Right hindlimb (tissue), 1 donor: Measurements from ENCODE around the gene WWOX.

Experiments used
- DNase-seq: peaks from one replicate; pipeline ENCODE4 v3.0.0-alpha.2; 2018

WWOX gene

DNA sequence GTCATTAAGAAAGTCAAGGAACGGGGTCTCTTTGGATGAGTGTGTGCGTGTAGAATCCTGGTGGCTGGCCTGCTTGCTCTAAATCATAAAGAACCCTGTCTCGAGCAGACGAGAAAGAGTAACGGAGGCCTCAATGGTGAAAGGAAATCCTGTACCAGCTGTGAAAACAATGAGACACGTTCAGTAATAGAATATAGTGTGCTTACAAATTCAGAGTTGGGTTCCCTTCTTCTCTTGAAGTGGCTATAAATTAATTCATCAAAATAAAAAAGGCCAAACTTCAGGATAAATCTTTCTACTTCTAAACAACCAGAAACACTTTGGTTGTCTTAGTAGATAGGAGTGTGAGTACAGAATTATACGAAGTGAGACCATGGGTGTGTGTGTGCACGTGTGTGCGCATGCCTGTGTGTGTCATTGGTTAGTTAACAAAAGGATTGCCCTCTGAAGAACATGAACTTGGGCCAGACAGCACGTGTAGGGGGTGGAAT lies 48.5 kb downstream of the WWOX start:
- DNase-seq = no peak

DNA sequence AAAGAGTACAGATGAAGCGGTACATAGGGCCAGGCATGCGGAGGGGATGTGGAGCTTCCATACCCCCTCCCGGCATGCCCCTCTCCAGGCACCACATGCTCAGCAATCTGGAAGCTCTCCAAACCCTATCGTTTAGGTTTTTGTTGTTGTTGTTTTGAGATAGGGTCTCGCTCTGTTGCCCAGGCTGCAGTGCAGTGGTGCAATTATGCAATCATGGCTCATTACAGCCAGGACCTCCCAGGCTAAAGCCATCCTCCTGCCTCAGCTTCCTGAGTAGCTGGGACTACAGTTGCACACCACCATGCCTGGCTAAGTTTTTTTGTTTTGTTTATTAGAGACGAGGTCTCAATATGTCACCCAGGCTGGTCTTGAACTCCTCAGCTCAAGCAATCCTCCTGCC lies 50.8 kb downstream of the WWOX start:
- no peak for DNase-seq

DNA sequence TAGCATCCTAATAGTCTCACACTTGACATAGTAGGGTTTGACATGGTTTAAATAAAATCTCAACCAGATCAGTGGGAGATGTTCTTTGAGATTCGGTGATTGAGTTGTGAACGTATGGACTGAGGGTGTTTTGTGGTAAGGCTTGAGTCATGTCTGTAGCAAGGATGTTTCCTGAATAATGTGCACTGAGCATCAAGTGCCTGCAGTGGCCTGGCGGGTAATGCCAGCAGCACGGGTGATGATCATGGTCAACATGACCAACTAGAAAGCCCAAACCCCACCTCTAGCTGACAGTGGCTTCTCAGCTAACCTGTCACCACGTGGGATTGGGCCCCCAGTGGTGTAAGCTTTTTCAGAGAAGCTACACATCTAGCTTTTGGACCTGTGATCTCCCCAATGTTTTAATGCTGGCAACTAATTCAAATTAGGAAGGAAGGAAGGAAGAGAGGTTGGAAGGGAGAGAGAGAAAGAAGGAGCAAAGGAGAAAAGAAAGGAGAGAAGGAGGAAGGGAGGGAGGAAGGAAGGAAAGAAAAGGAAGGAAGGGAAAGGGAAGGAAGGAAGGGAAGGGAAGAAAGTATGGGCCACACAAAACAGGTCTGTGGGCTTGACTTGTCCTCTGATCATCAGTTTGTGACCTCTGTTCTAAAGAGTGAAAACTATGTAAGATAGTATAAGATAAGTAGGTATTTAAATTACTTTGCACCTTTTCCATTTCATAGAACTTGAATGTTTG lies 55.4 kb downstream of the WWOX start:
- DNase-seq = no peak

DNA sequence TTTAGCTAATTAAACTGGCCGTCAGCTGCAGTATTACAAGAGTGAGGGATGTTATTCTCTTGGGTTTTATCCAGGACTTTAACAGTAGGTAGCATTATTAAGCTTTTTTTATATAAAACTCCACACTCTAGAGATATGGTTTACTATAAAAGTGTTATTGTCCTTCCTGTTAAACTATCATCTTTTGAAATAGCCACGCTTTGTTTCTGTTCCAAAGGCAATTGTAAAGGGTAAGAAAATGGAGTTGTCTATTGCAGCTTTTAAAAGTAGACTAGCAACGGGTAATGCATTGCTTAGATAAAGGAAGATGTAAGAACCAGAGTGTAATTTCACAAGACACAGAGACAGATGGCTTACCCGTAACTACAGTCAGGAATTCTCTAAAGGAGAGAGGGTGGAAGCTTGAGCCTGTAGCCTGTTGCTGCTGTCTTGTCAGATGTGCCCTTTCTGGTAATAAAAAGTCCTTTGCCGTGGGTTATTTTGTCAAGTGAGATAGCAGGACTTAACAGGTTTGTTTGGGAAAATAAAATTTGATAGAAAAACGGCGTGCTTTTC lies 56.4 kb downstream of the WWOX start:
- DNase-seq = no peak

DNA sequence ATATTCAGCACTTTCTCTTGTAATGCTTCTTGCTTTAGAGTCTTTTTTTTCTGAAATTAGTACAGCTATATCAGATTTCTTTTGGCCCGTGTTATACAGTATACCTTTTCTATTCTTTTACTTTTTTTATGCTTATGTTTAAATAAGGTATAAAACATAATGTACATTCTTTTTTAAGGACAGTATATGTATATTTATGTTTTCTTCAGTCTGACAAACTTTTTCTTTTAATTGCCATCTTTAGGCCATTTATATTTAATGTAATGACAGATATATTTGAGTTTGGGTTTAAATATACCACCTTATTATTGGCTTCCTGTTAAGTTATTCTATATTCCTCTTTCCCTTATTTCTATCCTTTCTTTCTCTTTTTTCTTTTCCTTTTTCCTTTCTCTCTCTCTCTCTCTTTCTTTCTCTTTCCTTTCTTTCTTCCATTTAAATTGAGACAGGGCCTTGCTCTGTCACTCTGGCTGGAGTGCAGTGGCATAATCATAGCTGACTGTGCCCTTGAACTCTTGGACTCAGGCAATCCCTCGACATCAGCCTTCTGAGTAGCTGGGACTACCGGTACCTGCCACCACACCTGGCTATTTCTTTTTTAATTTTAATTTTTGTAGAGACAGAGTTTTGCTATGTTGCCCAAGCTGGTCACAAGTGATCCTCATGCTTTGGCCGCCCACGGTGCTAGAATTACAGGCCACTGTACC lies 61.7 kb downstream of the WWOX start:
- DNase-seq = no peak

DNA sequence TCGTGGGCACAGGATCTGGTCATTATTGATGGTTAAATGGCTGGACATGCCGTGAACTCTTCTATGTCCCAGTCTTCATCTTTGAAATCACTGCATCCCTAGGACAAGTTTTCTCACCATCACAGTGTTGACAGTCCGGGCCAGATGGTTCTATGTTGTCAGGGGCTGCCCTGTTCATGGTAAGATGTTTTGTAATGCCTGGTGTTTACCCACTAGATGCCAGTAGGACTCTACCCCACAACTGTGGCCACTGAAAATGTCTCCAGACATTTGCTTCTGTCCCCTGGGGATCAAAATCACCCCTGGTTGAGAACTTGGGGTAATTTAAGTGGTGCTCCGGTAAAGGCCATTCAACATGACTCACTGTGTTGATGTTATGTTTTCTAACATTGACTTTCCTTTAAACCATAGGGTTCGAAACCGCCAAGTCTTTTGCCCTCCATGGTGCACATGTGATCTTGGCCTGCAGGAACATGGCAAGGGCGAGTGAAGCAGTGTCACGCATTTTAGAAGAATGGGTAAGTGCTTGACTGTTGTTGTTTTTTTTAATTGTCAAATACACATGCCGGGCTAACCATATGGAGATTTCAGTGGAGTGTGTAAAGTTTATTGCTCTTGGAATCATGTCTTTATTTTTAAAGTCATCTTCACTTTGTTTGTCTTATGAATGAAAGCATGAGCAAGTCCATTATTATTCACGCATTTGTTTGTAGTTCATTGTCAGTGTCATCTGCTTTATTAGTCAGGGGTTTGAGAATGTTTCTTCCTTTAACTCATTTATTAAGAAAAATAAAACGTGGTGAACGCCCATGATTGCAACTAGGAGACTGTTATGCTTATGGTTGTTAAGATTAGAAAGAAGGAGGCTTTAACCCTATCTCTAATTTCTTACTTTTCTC lies 64.6 kb downstream of the WWOX start:
- no peak for DNase-seq

DNA sequence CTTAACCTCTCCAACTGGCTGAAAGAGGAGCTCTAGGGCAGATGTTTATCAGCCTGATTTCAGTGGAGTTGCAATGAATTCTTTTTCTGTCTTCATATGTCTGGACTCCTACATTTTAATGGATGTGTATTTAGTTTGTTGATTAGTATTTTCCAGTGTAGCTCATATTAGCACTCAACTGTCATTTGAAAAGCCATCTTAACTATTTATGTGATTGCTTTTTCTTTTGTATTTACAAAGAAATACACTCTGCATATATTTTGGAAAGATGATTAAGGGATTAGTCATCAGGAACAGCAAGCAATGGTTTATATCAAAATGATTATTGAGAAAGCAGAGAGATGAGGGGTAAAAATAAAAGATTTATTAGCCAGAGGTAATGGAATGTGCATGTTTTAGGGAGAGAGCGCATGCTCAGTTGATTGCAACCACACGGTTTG lies 71.1 kb downstream of the WWOX start:
- DNase-seq = no peak

DNA sequence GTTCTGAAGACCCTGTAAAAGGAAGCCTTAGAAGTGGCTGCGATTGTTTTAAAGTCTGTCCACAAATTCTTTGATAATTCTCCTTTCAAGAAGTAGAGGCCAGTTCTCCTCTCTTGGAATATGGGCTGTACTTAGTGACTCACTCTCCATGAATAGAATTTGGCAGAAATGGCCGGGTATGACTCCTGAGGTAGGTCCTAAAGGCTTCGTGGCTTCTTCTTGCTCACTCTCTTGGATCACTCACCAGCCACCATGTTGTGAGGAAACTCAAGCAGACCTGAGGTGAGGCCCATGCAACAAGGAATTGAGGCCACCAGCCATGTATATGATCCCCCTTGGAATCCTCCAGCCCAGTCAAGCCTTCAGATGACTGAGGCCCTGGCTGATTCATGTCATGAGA lies 75.8 kb downstream of the WWOX start:
- DNase-seq = no peak

DNA sequence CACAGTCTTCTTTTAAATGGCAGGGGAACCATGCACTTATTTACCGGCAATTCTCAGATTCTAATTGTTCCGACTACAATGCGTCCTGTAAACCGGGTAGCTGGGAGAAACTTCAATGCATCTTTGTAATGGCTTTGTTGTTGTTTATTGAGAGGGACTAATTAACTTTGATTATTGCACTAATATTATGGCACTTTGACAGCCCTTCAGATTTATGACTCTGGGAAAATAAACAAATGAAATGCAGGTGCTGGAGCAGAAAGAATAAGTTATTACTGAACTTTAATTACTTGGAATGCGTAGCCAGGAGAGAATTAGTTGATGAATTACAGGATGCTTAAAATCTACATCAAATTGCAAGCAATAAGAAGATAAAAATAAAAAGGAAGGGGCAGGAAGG lies 77.0 kb downstream of the WWOX start:
- DNase-seq = no peak

DNA sequence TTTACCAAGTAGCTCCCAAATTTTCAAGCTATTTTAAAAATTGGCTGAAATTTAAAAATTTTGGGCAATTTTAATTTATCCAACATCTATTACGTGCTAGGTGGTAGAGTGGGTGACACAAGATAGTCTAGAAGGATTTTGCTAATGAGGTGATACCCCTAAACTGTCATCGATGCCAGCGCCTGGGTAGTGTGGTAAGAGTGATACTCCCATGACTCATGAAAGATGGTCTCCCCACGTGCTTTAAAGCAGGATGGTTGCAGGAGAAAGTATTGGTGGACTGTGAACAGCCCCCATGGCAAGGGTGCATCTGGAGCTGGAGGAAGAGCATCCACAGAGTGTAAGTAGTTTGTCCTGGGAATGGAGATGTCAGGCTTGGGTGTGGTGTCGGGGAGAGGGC lies 77.8 kb downstream of the WWOX start:
- DNase-seq = no peak

DNA sequence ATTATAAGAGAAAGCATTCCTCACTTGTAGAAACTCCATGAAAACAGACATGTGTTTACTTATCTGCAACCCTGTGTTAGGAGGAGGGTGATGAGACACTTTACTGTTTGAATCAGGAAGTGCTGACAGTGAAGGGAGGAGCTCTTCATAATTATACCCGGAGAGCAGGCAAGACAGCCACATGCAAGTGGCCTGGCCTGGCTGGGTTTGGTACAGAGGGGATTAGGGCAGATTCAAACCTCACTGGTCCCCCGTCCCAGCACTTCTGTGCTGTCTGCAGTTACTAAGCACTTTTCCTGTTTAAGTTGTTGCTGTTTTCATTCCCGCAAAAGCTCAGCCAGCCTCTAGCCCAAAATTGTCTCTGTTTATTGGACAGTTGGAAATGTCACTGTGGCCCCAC lies 78.5 kb downstream of the WWOX start:
- DNase-seq = no peak

DNA sequence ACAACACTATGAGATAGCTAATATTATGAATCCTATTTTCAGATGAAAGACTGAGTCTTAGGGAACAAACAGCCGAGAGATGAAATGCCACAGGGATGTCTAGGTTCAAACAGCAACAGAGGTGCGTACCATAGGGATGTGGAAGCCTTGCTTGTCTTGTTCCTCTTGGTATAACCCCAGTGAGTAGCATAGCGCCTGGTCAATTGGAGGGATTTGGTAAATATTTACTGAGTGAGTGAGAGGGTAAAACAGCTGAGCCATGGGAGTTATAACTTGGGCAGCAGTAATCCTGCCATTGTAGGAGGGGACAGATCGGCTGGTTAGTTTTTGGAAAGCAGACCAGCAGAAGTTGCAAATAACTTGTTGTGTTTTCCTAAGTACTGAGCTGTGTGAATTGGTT lies 80.2 kb downstream of the WWOX start:
- DNase-seq = no peak

DNA sequence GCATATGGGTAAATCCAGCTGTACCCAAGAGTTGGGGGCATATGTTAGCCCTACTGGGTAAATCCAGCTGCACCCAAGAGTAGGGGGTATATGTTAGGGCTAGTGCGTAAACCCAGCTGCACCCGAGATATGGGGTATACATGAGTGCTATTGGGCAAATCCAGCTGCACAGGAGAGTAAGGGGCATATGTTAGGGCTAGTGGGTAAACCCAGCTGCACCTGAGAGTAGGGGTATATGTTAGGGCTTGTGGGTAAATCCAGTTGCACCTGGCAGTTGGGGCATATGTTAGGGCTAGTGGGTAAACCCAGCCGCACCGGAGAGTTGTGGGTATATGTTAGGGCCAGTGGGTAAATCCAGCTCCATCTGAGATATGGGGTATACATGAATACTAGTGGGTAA lies 80.9 kb downstream of the WWOX start:
- no peak for DNase-seq

DNA sequence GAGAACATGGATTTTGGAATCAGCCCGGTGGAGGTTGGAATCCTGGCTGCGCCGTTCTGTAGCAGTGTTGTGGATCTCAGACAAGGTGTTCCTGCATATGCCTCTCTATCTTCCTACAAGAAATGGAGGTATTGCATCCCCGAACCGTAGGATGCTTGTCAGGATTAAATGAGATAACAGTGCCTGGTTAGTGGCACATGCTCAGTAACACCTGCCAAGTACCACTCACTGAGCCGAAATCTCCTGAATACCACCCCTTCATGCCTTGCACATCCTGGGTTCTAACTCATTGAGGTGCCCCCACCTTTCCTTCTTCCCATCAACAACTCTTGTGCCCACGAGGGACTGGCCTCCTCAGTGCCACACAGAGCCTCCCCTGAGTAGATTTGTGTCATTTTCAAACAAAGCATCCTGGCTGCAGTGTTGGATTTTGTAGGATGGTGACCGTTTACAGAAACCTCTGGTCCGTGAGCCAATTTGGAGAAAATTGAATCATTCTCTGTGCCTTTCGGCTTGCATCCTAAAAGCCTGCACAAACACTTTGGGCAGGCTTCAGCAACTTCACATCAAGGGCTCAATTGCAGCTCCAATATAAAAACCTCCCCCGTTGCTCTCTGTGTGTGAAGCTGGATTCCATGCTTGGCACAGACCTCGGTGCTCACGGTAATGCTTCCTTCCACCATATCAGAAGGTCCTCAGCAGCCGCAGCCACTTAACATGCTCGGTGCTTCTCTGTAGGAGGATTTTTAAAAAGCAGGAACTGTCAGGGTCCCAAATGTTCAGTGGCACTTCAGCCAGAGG lies 84.2 kb downstream of the WWOX start:
- peak; percentile 40 for DNase-seq

DNA sequence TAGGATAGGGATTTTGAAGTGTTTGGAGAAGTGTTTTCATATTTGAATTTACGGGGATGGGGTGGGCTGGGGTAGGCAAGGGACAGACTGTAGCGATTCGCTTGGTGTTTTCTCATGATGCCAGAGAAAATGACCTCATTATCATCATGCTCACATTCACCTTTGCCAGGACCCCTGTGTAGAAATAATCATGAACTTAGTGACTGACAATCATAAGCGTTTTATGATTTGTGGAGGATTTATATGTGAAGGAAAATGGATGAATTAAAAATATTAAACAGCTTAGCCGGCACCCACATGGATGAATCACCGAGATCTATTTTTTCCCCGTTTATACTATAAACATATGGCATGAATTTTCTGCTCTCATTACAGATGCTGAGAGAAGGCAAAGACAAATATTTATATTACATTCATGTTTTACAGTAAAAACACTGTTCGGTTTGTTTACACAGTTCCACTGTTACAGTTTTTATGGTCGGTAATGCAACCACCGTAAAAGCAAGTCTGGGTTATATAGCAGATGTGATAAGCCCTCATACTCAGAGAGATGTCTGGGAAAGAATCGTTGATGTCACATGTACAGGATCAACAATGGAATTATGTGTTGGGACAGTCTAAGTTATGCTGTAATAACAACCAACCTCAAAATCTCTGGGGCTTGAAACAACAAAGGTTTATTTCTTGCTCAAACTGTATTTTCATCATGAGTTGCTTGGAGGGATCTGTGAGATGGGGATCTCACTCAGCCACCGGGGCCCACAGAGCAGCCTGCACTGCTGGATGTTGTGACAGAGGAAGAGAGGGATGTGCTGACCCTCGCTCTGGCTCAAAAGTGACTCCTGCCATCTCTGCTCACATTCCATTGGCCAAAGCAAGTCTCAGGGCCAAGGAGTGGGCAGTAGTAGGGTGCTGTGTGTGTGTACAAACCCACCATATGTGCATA lies 85.1 kb downstream of the WWOX start:
- DNase-seq = no peak

DNA sequence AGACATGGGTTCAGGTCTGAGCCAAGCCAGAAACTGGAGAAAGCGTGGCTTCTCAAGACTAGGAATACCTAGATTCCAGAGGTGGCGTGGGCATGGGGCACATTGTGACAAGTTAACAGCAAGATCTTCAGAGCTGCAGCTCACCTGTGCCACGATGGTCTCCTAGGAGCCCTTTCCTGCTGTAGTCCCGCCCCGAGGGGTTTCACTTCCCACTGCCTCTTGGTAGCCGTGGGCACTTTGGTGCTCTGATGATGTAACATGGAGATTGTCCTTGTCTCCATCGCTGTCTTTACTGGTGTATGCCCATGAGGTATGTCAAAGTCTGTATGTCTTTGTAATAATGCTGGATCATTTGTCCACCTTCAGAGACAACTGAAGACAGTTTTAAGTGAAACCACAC lies 89.7 kb downstream of the WWOX start:
- DNase-seq = no peak

DNA sequence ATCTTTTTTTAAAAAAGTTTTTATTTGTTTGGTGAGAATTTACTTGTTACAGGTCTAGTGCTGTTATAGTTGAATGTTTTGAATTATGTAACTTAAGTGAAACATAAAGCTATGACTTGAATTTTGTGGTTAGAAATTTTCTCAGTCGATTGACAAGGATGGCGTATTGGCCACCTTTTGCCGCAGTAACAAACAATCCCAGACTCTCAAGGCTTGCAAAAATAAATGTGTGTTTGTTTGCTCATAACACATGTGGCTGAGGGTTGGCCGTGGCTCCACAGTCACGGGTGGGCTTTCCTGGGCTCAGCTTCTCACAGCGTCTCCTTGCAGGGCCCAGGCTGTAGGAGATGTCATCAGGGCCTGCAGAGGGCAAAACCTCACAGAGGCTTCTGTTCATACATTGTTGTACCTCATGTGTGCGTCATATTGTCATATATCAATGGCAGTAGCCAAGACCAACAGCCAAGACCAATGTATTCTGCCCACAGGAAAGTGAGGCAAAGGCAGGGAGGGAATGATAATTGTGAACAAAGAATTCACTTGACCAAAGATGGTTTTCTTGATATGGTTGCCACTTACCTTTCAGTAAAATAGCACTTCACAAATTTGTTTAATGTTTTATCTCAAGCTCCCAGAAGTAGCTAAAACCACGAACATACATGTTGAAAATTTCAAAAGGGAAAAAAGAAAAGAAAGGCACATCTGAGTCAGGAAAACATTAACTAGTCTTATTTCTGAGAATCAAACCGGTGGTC lies 93.5 kb downstream of the WWOX start:
- DNase-seq = no peak

DNA sequence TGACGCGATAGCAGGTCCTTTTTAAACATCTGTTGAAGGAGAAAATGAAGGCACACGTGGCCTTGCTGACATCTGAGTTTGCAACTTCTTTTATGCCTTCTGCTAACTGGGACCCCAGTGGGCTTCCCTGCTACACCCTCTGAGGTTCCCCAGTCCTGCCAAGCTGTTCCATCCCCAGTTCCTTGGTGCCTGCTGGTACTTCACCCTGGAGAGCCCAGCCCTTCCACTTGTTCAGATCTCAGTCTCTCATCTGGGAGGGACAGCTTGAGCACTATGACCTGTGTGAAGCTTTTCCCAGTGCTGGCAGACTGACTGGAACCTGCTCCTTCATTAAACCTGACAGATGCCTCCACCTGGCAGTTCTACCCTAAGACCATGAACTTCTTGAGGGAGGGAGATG lies 95.5 kb downstream of the WWOX start:
- DNase-seq = no peak

DNA sequence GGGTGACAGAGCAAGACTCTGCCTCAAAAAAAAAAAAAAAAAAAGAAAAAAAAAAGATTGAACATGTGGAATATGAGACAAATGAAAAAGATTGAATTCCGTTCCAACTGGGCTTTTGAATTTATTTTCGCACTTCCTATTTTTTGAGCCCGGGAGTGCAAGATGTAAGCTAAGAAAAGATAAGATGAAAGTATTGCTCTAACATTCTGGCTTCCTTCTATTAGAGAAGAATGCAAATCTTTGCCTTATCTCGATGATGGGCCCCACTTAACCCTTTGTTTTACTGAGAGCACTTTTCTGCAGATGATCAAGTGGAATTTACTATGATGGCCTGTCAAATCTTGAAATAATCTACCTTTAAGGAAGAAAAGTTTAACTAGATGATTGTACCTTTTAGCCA lies 96.3 kb downstream of the WWOX start:
- no peak for DNase-seq

DNA sequence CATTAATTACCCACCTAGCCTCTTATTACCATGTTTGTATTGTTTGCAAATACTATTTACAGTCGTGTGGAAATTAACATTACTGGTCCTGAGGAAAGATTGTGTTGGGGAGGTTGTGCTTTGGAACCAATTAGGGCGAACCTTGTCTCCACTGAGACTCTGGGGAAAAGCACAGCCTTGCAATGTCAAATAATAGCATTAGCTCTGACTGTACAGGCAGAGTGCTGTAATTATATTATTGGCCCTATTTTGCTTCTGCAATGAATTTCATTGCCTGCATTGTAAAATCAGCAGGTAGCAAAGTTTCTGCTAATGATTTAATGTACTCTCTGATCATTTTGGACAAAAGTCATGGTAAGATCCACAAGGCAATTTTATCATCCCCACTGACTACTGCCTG lies 97.0 kb downstream of the WWOX start:
- no peak for DNase-seq
